Osteoblast (primary cell): ENCODE data around the gene UCK1. TPM values are rescaled to one million over a fixed set of nuclear protein-coding genes. Genes with fewer than 3 reads are reported as not detected.
"Not testable (repeated sequence)": the region's sequence is repeated elsewhere in the genome, so short reads cannot be mapped to it uniquely, and the experiment has no call there.

Experiments
- DNase-seq: peaks from one replicate; pipeline ENCODE4 v3.0.0; 2011; ENCODE audit warnings: low spot score, mixed read lengths; ENCODE audit not compliant: insufficient read length; ENCODE audit errors: missing footprints
- H2AFZ ChIP-seq: 2 replicates; pipeline ENCODE4 v1.6.0; 2011; ENCODE audit warnings: mild to moderate bottlenecking, low read length
- H3K27ac ChIP-seq: 2 replicates; pipeline ENCODE4 v1.5.1; 2011; ENCODE audit warnings: mild to moderate bottlenecking, low read depth, low read length, moderate library complexity
- H3K27me3 ChIP-seq: 2 replicates; pipeline ENCODE4 v1.6.0; 2012; ENCODE audit warnings: mild to moderate bottlenecking, control low read depth, inconsistent platforms, low read length, moderate library complexity; ENCODE audit not compliant: insufficient read depth
- H3K36me3 ChIP-seq: 2 replicates; pipeline ENCODE4 v1.5.1; 2011; ENCODE audit warnings: mild to moderate bottlenecking, low read length, control low read depth, moderate library complexity; ENCODE audit not compliant: insufficient read depth
- H3K4me1 ChIP-seq: 2 replicates; pipeline ENCODE4 v1.5.1; 2011; ENCODE audit warnings: mild to moderate bottlenecking, low read length, control low read depth, moderate library complexity; ENCODE audit not compliant: insufficient read depth
- H3K4me2 ChIP-seq: 2 replicates; pipeline ENCODE4 v1.6.0; 2011; ENCODE audit warnings: mild to moderate bottlenecking, low read length; ENCODE audit not compliant: insufficient read depth
- H3K4me3 ChIP-seq: fragments of 200-600 bp; sonication (generic); 3 replicates; pipeline ENCODE4 v1.5.1; 2012; ENCODE audit warnings: mild to moderate bottlenecking, low read length, inconsistent platforms; ENCODE audit not compliant: insufficient read depth
- H3K79me2 ChIP-seq: 2 replicates; pipeline ENCODE4 v1.6.0; 2012; ENCODE audit warnings: mild to moderate bottlenecking, low read length, control low read depth, inconsistent platforms; ENCODE audit not compliant: insufficient read depth
- H3K9me3 ChIP-seq: 2 replicates; pipeline ENCODE4 v1.5.1; 2011; ENCODE audit warnings: low read depth, low read length, control low read depth
- H4K20me1 ChIP-seq: 2 replicates; pipeline ENCODE4 v1.6.0; 2012; ENCODE audit warnings: mild to moderate bottlenecking, low read length, control low read depth; ENCODE audit not compliant: insufficient read depth
- CTCF ChIP-seq: IDR thresholded peaks from 2 replicates; pipeline ENCODE4 v1.5.1; 2011; ENCODE audit warnings: mild to moderate bottlenecking, low read depth, low read length, moderate library complexity; ENCODE audit errors: extremely low read depth
- total RNA-seq: library from RNA; depleted of rRNA; stranded (reverse); fragments of >200 nt; gene quantifications from 2 replicates; pipeline ENCODE4 v1.2.3, GENCODE V29; 2012

The UCK1 gene
- total RNA-seq, 1 donor, result 19.5 TPM

DNA sequence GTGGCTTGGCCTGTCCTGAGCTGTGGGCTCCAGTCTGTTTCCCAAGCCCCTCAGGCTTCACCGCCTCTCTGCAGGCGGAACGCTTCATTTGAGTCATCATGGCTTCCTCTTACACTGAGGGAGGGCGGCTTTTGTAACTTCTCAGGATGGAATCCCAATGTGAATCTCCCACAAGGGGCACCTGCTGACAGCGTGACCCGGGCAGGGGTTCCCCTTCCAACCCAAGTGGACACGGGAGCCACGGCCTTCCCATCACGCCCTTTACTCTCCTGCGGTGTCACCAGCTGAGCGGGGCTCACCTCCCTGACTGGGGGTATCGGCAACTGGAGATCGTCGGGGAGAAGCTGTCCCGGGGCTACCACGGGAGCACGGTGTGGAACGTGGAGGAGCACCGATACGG lies 12.5 kb downstream of the UCK1 start:
- H3K27ac ChIP-seq, result no peak overlapping the region
- no peaks in the 10 kb centered on the region for H3K9me3 ChIP-seq
- H3K79me2 ChIP-seq, result no peaks in the 10 kb centered on the region
- H3K4me1 ChIP-seq, result no peaks in the 10 kb centered on the region
- peaks cover 1% of the 10 kb centered on the region for H4K20me1 ChIP-seq
- peaks cover 78% of the 10 kb centered on the region for H3K36me3 ChIP-seq
- DNase-seq, result no peak
- no peak overlapping the region for H3K4me3 ChIP-seq
- no peak overlapping the region for H2AFZ ChIP-seq
- no peak overlapping the region for H3K4me2 ChIP-seq
- no peaks in the 10 kb centered on the region for H3K27me3 ChIP-seq
- TF ChIP-seq CTCF, result no peak

DNA sequence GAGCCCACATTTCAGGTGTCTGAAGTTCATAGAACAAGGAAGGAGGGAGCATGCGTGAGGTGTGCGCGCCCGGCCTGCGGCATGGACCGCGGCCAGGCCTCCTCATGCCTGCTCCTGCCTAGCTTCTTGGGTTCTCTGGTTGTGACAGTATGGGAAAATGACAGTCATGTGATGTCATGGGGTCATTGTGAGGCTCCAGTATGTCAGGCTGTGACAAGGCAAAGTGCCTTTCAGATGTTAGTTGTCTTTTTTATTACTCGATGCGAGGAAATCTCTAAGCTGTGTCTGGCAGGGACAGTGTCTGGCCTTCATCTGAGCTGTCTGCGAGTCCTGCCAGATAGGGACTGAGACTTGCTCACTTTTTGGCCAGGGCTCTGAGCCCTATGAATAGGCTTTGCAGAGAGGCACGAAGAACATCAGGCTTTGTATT lies 13.3 kb downstream of the UCK1 start:
- Histone ChIP-seq H3K27ac (no peak overlapping the region), H3K4me2 (no peak overlapping the region), H4K20me1 (no peaks in the 10 kb centered on the region), H3K4me1 (no peaks in the 10 kb centered on the region), H3K27me3 (no peaks in the 10 kb centered on the region), H3K79me2 (no peaks in the 10 kb centered on the region), H2AFZ (no peak overlapping the region), H3K4me3 (no peak overlapping the region), H3K36me3 (peaks cover 78% of the 10 kb centered on the region), H3K9me3 (no peaks in the 10 kb centered on the region)
- DNase-seq, result peak; percentile 71
- no peak for TF ChIP-seq CTCF

DNA sequence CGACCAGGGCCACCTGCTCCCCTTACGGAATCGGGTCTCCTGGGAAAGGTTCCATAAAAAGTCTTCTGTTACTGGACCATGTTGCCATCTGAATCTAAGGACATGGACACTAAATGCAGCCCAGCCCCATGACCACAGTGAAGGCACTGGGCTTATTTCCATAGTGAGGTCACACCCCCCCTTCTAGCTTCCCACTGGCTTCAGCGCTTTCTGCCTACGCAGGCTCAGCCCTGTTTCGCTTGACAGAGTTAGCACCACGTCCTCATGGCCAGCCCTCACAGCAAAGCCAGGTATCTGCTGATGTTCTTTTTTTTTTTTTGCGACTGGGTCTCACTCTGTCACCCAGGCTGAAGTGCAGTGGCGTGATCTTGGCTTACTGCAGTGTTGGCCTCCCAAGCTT lies 14.1 kb downstream of the UCK1 start:
- Histone ChIP-seq H3K27ac (no peak overlapping the region), H3K36me3 (peaks cover 79% of the 10 kb centered on the region), H3K27me3 (no peaks in the 10 kb centered on the region)

GRCh38 chr9:131516100-131516499 lies 15.0 kb downstream of the UCK1 start:
- Histone ChIP-seq H3K4me1 (no peaks in the 10 kb centered on the region), H3K27me3 (no peaks in the 10 kb centered on the region), H2AFZ (no peak overlapping the region), H3K27ac (no peak overlapping the region), H3K4me2 (no peak overlapping the region), H3K4me3 (no peak overlapping the region), H3K79me2 (no peaks in the 10 kb centered on the region), H4K20me1 (no peaks in the 10 kb centered on the region), H3K9me3 (no peaks in the 10 kb centered on the region), H3K36me3 (peaks cover 81% of the 10 kb centered on the region)
- TF ChIP-seq CTCF, result no peak
- DNase-seq, result no peak

More for the DNA sequence above, 14.1 kb downstream of the UCK1 start:
- no peak overlapping the region for H2AFZ ChIP-seq
- H3K4me3 ChIP-seq, result no peak overlapping the region
- no peak overlapping the region for H3K4me2 ChIP-seq
- H4K20me1 ChIP-seq, result no peaks in the 10 kb centered on the region
- no peaks in the 10 kb centered on the region for H3K4me1 ChIP-seq
- H3K9me3 ChIP-seq, result no peaks in the 10 kb centered on the region
- H3K79me2 ChIP-seq, result no peaks in the 10 kb centered on the region
- no peak for TF ChIP-seq CTCF
- DNase-seq, result no peak

DNA sequence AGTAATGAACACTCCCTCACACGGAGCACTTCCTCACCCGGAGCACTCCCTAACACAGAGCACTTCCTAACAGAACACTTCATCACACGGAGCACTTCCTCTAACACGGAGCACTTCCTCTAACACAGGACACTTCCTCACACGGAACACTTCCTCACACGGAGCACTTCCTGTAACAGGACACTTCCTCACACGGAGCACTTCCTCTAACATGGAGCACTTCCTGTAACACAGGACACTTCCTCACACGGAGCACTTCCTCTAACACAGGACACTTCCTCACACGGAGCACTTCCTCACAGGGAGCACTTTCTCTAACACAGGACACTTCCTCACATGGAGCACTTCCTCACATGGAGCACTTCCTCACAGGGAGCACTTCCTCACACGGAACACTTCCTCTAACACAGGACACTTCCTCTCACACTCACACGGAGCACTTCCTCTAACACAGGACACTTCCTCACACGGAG lies 15.5 kb downstream of the UCK1 start:
- not testable (repeated sequence) for H3K4me1 ChIP-seq, H3K79me2 ChIP-seq, H3K27me3 ChIP-seq, H3K27ac ChIP-seq, H3K4me2 ChIP-seq, H2AFZ ChIP-seq, H4K20me1 ChIP-seq, H3K4me3 ChIP-seq, DNase-seq, H3K9me3 ChIP-seq
- peaks cover 83% of the 10 kb centered on the region for H3K36me3 ChIP-seq
